A673 (cell line): ENCODE data around the gene THADA. TPM values are rescaled to one million over a fixed set of nuclear protein-coding genes. Genes with fewer than 3 reads are reported as not detected.

ENCODE experiments used
- BruUV-seq: library from RNA; stranded (reverse); fragments of 400-500 nt; replicated peaks from 2 replicates; lab custom pipeline; 2021; lab: Mats Ljungman, UMichigan
- CTCF ChIA-PET: fragments of 300-600 bp; sonication (Branson Sonifier 250); formaldehyde crosslinking; loops from one replicate; lab custom pipeline; 2022; ENCODE audit warnings: antibody characterized with exemption; lab: Charles Lee
- POLR2A ChIA-PET: fragments of 300-600 bp; sonication (Branson Sonifier 250); formaldehyde crosslinking; loops from one replicate; lab custom pipeline; 2022; ENCODE audit warnings: antibody characterized with exemption; ENCODE audit not compliant: low non-redundant PET; lab: Charles Lee
- DNase-seq: peaks from one replicate; pipeline ENCODE4 v3.0.0-alpha.2; 2015; ENCODE audit warnings: low spot score
- H3K27ac ChIP-seq: fragments of 200-600 bp; sonication (generic); 2 replicates; pipeline ENCODE4 v1.5.1; 2016; ENCODE audit warnings: mixed run types, low read depth, mild to moderate bottlenecking, mixed read lengths, antibody characterized with exemption, low read length; ENCODE audit not compliant: poor library complexity, severe bottlenecking
- H3K27me3 ChIP-seq: fragments of 200-600 bp; sonication (generic); replicated peaks from 2 replicates; pipeline ENCODE4 v1.6.1; 2017; ENCODE audit warnings: mixed run types, low read depth, mild to moderate bottlenecking, mixed read lengths, antibody characterized with exemption, low read length; ENCODE audit not compliant: insufficient read depth, poor library complexity
- H3K36me3 ChIP-seq: fragments of 200-600 bp; sonication (generic); 2 replicates; pipeline ENCODE4 v1.6.1; 2016; ENCODE audit warnings: mixed run types, mild to moderate bottlenecking, mixed read lengths, antibody characterized with exemption, low read length; ENCODE audit not compliant: insufficient read depth, poor library complexity, severe bottlenecking
- H3K4me1 ChIP-seq: fragments of 200-600 bp; sonication (generic); 2 replicates; pipeline ENCODE4 v1.6.1; 2017; ENCODE audit warnings: mixed run types, mild to moderate bottlenecking, mixed read lengths, antibody characterized with exemption, low read length; ENCODE audit not compliant: insufficient read depth, poor library complexity, severe bottlenecking
- H3K4me3 ChIP-seq: fragments of 200-600 bp; sonication (generic); 2 replicates; pipeline ENCODE4 v1.5.1; 2016; ENCODE audit warnings: low read depth, mixed run types, mild to moderate bottlenecking, mixed read lengths, low read length; ENCODE audit not compliant: poor library complexity, severe bottlenecking
- H3K9me3 ChIP-seq: fragments of 200-600 bp; sonication (generic); 2 replicates; pipeline ENCODE4 v1.6.1; 2016; ENCODE audit warnings: mixed run types, low read depth, mild to moderate bottlenecking, mixed read lengths, antibody characterized with exemption, low read length; ENCODE audit not compliant: poor library complexity, severe bottlenecking
- EZH2 ChIP-seq: fragments of 200-600 bp; sonication (generic); IDR thresholded peaks from 2 replicates; pipeline ENCODE4 v1.6.1; 2017; ENCODE audit warnings: borderline replicate concordance, low read depth, mild to moderate bottlenecking, mixed read lengths, antibody characterized with exemption, low read length; ENCODE audit not compliant: poor library complexity, severe bottlenecking
- intact Hi-C: fragments of 100-400 bp; cut with micrococcal nuclease; formaldehyde crosslinking; loops from one replicate; pipeline ENCODE4 v1.10.0; 2022; ENCODE audit not compliant: unreplicated experiment
- total RNA-seq: library from RNA; stranded (reverse); gene quantifications from 2 replicates; pipeline ENCODE4 v1.2.3, GENCODE V29; 2021
- TF ChIP-seq, protein P1 (sequence below): fragments of 300-800, 200-600 bp; sonication (generic); conservative IDR thresholded peaks from 2 replicates; pipeline ENCODE4 v1.5.1; 2017; ENCODE audit warnings: low read depth, mild to moderate bottlenecking, antibody characterized with exemption, low read length, moderate library complexity, mixed read lengths

Gene THADA
- total RNA-seq, 1 experiment from 2014 or later: 39.7 TPM

DNA sequence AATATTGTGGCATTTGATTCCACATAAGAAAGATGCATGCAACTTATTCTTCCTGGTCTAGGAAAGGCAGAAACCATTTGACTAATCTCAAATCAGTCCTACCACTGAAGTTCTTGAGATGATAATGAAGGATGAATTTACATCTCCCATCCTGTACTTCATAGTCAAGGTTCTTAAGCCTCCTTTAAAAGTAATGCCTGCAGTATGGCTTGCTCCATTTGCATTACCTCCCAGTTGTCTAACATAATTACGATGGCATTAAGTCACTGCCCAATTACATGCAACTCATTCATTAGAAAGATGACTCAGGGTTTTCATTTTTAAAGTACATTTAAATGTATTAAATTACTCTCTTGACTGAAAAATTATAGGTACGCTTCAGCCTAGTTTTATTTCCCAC, 32.2 kb downstream of the THADA start:
- DNase-seq: no peak
- Histone ChIP-seq H3K4me1 (no peaks in the 10 kb centered on the region), H3K27me3 (no peaks in the 10 kb centered on the region), H3K36me3 (peaks cover 8% of the 10 kb centered on the region), H3K9me3 (no peaks in the 10 kb centered on the region), H3K4me3 (no peak overlapping the region), H3K27ac (no peak overlapping the region)
- intact Hi-C loops: no loop called here
- no TSS peak for BruUV-seq
- TF ChIP-seq EZH2: no peak
- ChIA-PET POLR2A (no interaction called here), CTCF (no interaction called here)

DNA sequence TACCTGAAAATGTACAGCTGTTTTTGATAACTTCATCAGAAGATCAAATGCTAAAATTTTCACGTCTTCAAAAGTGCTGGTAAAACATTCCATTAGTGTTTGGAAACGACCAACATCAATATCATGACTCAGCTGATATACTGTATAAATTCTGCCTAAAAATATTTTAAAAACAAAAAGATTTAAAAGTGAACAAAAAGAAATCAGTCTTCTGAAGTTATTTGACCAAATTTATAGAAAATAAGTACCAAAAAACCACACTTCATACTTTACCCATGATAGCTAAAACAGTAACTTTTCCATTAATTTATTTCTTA, 35.6 kb downstream of the THADA start:
- no peak overlapping the region for H3K4me3 ChIP-seq
- H3K36me3 ChIP-seq: peaks cover 26% of the 10 kb centered on the region
- intact Hi-C loops: no loop called here
- no peak for DNase-seq
- H3K27me3 ChIP-seq: no peaks in the 10 kb centered on the region
- H3K9me3 ChIP-seq: no peaks in the 10 kb centered on the region
- POLR2A ChIA-PET: no interaction called here
- H3K4me1 ChIP-seq: no peaks in the 10 kb centered on the region
- H3K27ac ChIP-seq: no peak overlapping the region
- no peak for TF ChIP-seq EZH2
- TF ChIP-seq, protein P1, sequence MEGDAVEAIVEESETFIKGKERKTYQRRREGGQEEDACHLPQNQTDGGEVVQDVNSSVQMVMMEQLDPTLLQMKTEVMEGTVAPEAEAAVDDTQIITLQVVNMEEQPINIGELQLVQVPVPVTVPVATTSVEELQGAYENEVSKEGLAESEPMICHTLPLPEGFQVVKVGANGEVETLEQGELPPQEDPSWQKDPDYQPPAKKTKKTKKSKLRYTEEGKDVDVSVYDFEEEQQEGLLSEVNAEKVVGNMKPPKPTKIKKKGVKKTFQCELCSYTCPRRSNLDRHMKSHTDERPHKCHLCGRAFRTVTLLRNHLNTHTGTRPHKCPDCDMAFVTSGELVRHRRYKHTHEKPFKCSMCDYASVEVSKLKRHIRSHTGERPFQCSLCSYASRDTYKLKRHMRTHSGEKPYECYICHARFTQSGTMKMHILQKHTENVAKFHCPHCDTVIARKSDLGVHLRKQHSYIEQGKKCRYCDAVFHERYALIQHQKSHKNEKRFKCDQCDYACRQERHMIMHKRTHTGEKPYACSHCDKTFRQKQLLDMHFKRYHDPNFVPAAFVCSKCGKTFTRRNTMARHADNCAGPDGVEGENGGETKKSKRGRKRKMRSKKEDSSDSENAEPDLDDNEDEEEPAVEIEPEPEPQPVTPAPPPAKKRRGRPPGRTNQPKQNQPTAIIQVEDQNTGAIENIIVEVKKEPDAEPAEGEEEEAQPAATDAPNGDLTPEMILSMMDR: no peak
- no TSS peak for BruUV-seq
- CTCF ChIA-PET: interaction anchor here (0.7 kb wide), 1 partner anchor 45 kb away, joined by 6 read pairs; no protein-coding TSS in a partner anchor

DNA sequence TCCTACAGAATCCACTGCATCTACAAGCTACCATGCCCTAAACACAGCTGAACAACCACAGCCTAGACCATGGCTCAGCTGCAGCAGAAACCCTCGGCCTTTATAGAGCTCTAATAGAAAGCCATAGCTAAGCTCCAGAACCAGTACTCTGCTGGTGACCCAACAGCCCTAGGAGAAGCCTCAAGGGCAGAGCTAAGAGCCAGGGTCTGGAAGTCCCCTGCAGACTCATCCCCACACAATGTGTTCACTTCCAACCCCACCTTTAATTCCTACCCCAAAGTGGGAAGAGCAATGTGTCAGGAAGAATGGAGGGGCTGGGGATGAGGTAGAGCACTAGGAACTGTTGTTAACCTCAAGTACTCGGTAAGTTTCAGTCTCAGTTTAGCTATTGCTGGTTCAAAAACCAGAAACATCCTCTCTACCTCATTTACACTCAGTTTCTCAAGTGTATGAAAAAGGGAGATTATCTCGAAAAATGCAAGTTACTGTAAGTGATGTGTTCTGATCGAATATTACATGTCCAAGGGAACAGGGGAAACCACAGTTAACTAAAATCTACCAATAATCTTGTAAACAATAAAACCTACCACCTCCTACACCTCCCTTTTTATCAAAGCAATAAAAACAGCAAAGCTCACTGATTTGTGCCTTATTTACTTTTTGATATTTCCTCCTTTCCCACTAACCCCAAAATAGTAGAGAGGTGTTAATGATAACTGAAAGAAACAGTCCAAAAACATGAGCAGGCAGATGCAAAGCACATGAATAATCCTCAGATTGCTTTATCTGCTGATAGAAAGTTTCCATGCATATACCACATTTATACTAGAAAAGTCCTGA, 36.2 kb downstream of the THADA start:
- BruUV-seq: no TSS peak
- no peaks in the 10 kb centered on the region for H3K9me3 ChIP-seq

DNA sequence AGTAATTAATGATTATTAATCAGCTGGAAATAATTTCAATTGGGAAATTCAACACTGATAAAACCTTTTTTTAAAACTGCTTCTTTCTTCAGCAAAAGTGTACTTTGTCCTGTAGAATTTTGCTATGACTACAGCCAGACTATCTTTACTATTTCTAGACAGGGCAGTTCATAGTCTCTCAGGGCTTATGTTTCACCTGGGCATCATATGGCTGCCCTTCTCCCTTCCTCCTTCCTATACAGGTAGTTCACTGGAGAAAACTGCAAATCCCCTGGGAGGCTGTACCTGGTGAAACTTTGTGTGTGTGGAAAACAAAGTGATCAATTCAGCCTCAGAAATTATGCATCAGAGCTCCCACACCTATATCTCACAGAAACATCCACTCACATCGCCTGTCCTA, 38.6 kb downstream of the THADA start:
- ChIA-PET POLR2A (no interaction called here), CTCF (no interaction called here)
- DNase-seq: no peak
- H3K4me1 ChIP-seq: no peaks in the 10 kb centered on the region
- BruUV-seq: no TSS peak
- H3K36me3 ChIP-seq: peaks cover 22% of the 10 kb centered on the region
- H3K27me3 ChIP-seq: no peaks in the 10 kb centered on the region
- no peak overlapping the region for H3K27ac ChIP-seq
- no peak overlapping the region for H3K4me3 ChIP-seq
- TF ChIP-seq, protein P1: no peak
- no peak for TF ChIP-seq EZH2
- no peaks in the 10 kb centered on the region for H3K9me3 ChIP-seq
- intact Hi-C loops: no loop called here

More for the DNA sequence above, 36.2 kb downstream of the THADA start:
- Histone ChIP-seq H3K27ac (no peak overlapping the region), H3K4me1 (no peaks in the 10 kb centered on the region), H3K36me3 (peaks cover 26% of the 10 kb centered on the region), H3K4me3 (no peak overlapping the region), H3K27me3 (no peaks in the 10 kb centered on the region)
- ChIA-PET POLR2A (no interaction called here), CTCF (no interaction called here)
- intact Hi-C loops: no loop called here
- TF ChIP-seq EZH2: no peak
- no peak for DNase-seq
